COLO668 (cell line): ENCODE data around the gene ZNRF1.
"Not testable (repeated sequence)": the region's sequence is repeated elsewhere in the genome, so short reads cannot be mapped to it uniquely, and the experiment has no call there.

Experiments used
- DNase-seq: peaks from one replicate; lab custom pipeline; 2025; ENCODE audit not compliant: unreplicated experiment; lab: John Stamatoyannopoulos, UW

The ZNRF1 gene

GRCh38 chr16:74998481-74999218 is at the start of gene ZNRF1:
Gene ZNRF1, plus strand, starts transcription at chr16:74999024. Its CDS starts 648 bp downstream, at chr16:74999672.
- peak; percentile 81 for DNase-seq

GRCh38 chr16:74949309-74949708 is 49.5 kb upstream of the ZNRF1 start:
- no peak for DNase-seq

- DNase-seq = no peak
Observed at GRCh38 chr16:74950511-74950910, 48.3 kb upstream of the ZNRF1 start.

GRCh38 chr16:74951206-74951605 is 47.6 kb upstream of the ZNRF1 start:
- DNase-seq = no peak

GRCh38 chr16:74951681-74952080 is 47.1 kb upstream of the ZNRF1 start:
- DNase-seq = no peak

GRCh38 chr16:74954763-74955162 is 44.1 kb upstream of the ZNRF1 start:
- no peak for DNase-seq

GRCh38 chr16:74973304-74973703 is 25.5 kb upstream of the ZNRF1 start:
- DNase-seq = no peak

- no peak for DNase-seq
Observed at GRCh38 chr16:74975591-74975990, 23.2 kb upstream of the ZNRF1 start.

GRCh38 chr16:74982256-74982655 is 16.6 kb upstream of the ZNRF1 start:
- no peak for DNase-seq

- no peak for DNase-seq
Observed at GRCh38 chr16:74984194-74984528, 14.7 kb upstream of the ZNRF1 start.

GRCh38 chr16:74984529-74985296 is 14.1 kb upstream of the ZNRF1 start, which contains the start of gene WDR59:
Gene WDR59, minus strand, starts transcription at chr16:74985123. Its CDS starts 106 bp downstream, at chr16:74985017.
- DNase-seq = peak; percentile 98

GRCh38 chr16:74987027-74987681 is 11.7 kb upstream of the ZNRF1 start:
- DNase-seq = no peak

- not testable (repeated sequence) for DNase-seq
Observed at GRCh38 chr16:74989864-74990263, 9.0 kb upstream of the ZNRF1 start.

- no peak for DNase-seq
Observed at GRCh38 chr16:74990832-74991231, 8.0 kb upstream of the ZNRF1 start.

- DNase-seq = no peak
Observed at GRCh38 chr16:74991268-74991592, 7.6 kb upstream of the ZNRF1 start.

GRCh38 chr16:74991593-74992403 is 7.0 kb upstream of the ZNRF1 start:
- DNase-seq = no peak

GRCh38 chr16:74995986-74996385 is 2.8 kb upstream of the ZNRF1 start:
- DNase-seq = no peak

- no peak for DNase-seq
Observed at GRCh38 chr16:74997042-74997491, 1.8 kb upstream of the ZNRF1 start.

- peak; percentile 71 for DNase-seq
Observed at GRCh38 chr16:74999219-74999608, 390 bp downstream of the ZNRF1 start.

- peak; percentile 83 for DNase-seq
Observed at GRCh38 chr16:74999609-75000480, 1.0 kb downstream of the ZNRF1 start.
